Measurements from ENCODE around the gene DNAL1. TPM values are rescaled to one million over a fixed set of nuclear protein-coding genes. Genes with fewer than 3 reads are reported as not detected.

DNAL1 gene
- total RNA-seq, 1 donor from 2014 or later = 7.0 TPM

DNA sequence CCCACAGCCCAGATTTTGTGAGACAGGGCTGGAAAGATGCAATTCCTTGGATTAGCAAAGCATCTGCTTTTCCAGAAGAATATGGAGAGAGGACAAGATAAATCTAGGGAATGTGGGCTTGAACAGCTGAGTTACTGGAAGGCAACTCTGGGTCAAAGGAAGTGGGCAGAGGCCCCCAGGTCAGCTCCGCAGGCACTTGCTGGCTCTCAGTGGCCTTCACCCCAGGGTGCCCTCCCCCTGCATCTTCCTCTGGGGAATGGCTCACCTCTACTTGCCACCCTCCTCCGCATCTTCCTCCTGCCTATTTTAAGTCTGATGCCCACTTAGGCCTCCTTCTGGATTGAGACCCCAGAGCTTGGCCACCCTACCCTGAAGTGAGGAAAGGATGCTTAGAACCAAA is 79.9 kb downstream of the DNAL1 start:
- DNase-seq (ENCODE audit: low spot score) = no peak

DNA sequence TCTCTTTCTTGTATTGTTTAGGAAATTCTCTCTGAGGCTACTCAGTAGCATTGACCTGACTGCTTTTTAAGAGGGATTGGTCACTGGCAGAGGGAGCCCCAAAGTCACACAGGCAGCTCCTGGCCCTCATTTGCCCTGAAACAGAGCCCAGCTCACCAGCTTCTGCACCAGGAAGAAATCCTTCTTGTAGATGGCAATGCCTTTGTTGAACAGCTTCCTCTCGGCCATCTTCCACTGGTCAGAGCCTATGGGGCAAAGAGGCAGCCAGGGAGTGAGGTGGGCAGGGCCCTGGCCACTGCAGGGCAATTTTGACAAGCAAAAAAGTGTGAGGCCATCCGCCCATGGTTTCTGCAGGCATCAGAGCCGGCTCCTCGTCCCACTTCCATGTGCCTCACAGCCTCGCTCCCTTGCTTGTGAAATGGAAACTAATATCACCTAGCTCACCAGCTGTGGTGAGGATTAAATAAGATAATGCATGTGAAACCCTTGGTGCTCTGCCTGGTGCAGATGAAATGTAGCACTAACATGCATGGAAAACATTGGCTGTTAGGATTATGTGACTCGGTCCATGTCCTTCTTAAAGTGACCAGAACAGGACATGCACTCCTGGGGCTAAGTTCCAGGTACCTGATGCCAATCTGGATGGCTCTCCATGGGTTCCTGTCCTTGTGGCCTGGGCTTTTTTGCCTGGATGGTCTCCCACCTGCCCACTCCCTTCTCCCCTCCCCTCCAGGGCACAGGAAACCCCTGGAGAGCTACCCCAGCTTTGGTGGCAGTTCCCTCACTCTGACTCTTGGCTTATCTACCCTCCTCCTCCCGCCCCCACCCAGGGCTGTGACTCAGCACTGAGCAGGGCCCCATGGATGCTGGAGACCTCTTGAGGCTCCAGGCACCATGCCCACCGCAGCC is 80.6 kb downstream of the DNAL1 start:
- DNase-seq (ENCODE audit: low spot score) = no peak

DNA sequence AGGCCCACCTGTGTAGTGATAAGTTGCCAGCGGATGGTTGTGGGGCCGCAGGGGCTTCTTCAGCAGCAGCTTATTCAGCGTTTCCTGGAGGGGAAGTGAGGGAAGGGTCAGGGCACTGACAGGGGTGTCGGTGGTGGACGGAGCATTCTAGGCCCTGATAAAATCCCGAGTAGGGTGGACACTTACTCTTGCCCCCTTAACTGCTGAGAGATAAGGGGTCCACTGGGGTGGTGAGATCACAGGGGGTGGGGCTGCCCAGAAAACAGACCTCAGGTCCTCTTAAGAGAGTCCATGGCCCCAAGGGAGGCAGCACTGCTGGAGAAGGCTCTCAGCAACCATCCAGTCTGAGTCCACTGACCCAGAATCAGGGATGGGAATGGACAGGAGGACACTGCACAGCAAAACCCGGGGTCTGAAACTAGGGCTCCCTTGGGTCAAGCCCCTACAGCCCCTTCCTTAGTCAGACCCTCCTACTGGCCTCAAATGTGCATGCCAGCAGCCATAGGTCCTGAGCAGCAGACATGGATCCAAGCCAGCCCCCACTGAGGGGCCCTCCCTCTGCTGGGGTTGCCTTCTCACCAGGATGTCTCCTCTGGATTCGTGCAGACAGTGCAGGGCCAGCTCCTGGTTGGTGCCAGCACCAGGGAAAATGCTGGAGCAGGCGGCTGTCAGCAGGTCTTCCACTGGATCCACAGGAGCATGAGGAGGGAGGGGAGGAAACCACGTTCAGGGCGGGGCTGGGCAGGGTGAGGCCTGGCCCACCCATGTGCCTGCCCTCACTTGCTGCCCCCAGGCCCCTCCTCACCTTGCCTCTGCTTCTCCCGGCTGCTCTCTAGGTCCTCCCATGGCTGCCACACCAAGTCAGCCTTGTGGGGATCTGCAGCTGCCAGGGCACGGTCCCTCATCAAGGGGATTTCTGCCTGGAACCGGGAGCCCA is 81.5 kb downstream of the DNAL1 start:
- DNase-seq (ENCODE audit: low spot score) = peak; percentile 33

DNA sequence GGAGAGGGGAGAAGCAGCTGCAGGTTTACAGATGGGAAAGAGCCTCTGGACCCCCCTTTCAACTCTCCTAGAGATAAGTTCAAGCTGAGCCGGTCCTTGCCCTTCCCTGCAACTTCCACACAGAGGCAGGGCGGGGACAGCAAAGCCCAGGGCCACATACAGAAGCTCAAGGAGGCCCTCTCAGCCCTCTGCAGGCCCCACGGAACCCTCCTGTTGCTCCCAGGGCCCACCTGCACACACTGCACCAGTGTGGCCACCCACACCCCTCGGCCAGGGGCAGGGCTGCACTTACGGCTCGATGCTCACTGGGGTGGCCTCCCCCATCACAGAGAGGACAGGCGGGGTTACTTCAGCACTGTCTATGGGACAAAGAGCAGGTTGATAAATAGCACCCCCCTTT is 82.4 kb downstream of the DNAL1 start:
- no peak for DNase-seq (ENCODE audit: low spot score)

DNA sequence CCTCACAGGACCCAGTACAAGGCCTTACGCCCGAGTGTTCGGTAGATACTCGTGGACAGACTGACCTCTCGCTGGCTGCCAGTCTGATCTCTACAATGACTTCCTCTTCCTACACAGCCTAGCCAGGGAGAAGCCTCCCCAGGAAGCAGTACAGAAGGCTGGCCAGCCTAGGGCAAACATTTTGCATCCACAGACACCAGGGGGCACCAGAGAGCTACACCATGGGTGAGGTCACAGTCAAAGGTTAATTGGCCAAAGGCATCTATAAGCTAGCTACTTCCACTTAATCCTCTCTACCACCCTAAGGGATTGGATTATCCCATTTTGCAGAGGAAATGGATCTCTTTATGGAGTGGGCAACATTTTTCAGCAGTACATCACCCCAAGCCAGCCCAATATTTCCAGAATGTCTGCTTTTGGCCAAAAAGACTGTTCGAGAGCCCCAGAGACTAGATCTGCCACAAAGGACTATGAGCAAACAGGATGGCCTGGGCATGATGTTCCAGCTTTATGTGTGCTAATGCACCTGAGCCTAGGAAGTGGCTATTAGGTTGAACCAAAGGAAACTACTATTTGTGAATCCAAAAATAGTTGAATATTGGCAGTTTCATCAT is 84.0 kb downstream of the DNAL1 start:
- DNase-seq (ENCODE audit: low spot score) = peak; percentile 77

DNA sequence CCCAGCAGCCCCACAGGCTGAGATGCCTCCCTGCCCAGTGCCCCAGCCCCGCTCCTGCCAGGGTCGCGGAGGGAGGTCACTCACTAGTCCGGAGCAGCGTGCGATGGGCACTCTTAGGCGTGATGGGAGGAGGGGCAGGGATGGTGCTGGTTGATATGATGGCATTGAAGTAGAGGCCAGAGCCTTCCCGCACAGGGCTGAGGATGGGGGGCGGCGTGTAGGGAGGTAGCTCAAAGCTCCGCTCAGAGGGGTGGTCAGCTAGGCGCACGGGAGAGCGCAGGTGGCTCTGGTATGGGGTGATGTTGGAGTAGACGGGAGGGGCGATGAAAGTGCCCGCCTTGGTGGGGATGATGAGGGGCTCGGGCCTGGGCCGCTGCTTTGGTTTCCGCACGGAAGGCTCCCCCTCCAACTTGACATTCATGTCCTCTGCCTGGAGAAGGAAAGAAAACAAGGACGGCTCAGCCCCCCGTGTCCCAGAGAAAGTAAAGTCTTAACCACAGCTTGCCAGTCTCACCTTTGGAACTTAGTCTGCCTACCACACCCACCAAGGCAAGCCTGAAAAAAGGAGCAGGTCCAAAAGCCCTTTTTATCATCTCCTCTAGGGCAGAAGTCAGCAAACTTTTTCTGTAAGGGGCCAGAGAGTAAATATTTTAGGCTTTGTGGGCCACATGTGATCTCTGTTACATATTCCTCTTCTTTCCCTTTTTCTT is 84.9 kb downstream of the DNAL1 start:
- no peak for DNase-seq (ENCODE audit: low spot score)

DNA sequence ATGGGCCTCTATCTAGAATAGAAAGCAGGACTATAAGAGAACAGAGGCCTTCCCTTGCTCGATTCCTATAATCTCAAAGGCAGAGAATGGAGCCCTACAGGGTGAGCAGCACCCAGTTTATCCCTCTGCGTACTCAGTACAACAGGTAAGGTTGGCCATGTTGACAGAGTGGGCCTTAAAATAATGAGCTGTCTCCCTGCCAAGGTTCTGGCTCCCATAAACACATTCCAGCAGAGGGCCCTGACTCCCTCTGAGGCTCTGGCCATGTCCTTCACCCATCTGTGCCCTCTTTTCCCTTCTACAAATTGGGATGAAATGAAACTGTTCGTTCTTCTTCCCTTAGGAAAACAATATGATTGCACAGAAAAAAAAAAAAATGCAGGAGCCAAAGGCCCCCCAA is 86.3 kb downstream of the DNAL1 start:
- no peak for DNase-seq (ENCODE audit: low spot score)

DNA sequence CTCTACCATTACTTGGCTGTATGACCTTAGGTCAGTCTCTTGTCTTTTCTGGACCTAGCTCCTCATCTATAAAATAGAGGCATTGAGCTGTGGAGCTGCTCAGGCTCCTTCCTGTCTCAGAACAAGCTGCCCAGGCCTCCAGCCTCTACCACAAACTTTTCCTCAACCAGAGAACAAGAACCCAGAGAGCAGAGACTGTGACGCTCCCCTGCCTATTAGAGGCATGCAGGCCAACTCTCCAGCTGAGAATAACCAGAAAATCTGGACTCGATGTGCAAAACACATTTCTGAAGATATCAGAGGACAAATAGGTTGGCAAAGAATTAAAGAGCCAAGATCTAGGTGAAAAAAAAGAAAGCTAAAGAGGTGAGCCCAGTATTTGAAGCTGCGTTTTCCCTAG is 87.2 kb downstream of the DNAL1 start:
- no peak for DNase-seq (ENCODE audit: low spot score)

DNA sequence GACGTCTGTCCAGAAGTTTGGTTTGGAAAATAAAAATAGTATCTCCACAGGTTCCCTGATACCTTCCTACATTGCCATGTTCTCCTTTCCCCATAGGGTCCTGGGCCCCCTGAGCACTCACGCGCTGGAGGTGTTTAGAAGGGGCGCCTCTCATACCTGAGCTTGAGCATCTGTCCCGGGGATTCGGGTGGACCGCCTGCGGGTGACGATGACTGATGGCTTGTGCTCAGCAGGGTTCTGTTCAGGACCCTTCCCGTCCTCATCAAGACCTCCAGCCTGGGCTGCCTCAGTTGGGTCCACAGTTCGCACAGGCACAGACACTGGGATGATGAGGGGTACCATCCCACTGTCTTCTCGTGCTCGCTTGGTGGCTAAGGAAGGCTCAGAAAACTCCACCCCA is 92.1 kb downstream of the DNAL1 start:
- no peak for DNase-seq (ENCODE audit: low spot score)

DNA sequence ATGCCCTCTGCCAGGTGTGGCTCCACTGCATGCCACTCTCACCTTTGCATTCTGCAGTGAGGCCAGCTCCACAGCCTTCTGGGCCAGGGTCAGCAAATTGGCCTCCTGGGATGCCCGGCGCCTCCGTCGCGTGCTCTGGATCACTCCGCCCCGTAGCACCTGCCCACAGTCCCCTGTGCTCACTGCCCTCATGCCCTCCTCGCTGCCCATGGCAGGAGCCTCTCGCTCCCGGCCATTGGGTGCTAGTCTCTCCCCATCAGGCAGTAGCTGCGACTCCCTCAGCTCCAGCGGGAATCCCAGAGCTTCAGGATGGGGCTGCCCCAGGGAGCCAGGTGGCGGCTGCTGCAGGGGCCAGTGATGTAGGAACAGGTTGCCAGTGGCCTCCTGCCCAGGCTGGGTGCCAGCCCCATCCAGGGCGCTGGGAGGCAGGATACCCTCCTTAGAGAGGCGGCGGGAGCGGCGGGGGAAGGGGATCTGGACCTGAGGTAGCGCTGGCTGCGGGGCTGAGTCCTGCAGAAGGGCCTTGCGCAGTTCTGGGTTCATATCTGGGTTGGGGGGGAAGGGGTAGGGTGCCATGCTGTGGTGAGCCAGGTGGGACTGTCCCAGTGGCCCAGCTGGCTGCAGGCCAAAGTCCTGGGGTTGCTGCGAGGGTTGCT is 93.9 kb downstream of the DNAL1 start:
- no peak for DNase-seq (ENCODE audit: low spot score)

DNA sequence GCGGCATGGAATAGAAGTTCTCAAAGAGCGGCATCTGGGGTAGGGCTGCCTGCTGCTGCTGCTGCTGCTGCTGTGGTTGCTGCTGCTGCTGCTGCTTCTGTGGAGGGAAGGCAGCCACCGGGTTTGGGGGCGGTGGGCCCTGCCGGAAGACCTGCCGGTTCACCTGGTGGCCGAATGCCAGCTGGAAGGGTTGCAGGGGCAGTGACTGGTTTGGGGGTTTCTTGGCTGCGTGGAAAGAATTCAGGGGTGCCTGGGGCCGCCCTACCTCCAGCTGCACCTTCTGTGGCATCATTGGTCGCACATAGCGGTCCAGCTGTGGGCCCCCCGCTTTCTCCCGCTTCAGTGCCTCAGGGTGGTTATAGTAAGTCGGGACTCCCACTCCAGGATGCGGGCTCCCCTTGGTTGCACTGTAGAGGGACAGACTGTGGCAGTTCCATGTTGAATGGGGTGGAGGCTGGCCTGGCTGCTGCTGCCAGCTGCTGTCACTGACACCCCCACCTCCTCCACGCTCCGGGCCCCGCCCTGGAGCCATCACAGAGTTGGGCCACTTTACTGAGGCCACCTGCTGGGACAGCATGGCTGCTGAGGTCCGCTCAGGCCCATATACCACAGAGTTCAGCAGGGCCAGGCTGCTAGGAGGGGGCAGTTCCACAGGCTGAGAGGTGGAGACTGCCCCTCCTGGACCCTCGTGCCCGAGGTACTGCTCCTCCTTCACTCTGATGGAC is 94.5 kb downstream of the DNAL1 start:
- DNase-seq (ENCODE audit: low spot score) = no peak

DNA sequence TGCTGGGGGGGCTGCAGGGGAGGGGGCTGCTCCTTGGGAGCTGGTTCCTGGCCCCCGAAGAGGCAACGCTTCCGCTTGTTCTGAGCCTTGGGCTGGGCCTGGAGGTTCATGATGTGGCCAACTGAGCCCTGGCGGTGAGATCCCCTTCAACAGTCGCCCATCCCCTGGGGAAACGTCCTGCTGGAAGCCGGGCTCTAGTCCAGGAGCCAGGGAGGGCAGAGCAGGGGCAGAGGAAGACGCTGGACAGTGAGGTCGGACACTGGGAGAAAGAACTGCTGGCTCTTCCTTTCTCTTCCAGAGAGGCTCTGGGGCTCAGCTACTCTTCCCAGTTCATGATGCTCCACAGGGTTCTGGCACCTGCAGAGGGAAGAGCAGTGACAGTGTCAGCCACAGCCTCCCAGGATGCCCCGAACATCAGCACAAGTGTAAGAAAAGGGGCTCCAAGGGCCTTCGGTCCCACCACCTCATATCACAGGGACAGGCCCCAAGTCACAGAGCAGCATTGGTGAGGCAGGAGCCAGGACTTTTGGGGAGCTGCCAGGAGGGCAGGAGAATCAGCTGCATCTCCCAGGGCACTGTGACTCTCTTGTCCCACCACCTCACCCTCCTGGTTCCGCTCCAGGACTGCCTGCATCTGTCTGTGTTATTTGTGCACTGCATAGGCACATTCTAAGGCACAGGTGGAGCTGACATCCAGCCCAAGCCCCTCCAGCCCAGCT is 95.3 kb downstream of the DNAL1 start:
- no peak for DNase-seq (ENCODE audit: low spot score)

DNA sequence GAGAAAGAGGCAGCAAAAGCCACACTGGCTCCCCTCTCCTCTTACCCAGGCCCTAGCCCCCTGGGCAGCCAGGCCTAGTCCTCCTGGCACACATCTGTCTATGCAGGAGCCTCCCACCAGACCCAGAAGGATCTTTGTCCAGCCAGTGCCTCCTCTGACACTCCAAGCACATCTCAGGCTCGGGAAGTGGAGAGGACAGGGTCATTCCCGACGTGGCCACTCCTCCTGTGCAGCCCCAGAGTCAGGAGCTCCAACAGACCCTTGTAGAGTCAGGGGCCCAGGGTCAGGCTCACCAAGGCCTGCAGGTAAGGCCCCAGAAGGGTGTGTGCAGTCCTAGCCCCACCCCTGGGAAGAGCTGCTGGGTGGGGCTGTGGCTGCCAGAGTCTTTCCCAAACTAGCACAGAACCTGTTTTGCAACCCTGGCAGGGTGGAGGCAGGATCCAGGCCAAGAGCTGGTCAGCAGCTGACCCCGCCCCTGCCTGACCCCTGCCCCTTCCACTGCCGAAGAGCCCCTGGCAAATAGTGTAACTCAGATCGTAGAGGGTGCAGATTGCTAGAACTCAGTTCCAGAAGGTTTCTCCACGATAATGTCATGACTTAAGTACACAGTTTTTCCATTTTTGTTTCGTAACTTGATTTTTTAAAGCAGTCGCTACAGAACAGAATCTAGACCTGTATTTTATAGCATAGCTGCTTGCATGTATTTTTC is 96.0 kb downstream of the DNAL1 start:
- peak; percentile 64 for DNase-seq (ENCODE audit: low spot score)

DNA sequence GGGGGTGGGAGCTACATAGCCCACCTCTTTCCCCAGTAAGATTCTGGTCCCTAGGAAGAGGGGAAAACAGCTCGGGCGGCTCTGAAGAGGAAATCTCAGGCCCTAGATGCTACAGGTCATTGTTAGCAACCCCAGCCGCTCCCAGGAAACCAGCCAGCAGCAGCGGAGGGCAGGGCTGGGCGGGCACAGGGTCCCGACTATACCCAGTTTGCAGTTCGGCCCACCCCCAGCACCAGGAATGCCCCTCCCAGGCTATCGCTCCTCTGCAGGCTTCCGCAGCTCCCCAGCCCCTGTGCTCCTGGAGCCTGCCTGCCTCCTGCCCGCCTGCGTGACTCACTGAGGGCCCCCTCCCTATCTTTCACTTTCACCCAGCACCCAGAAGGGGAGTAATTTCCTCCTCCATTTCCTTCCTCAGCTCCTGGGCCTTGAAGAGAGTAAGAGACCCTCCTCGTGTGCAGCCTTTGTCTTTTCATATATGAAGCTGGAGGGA is 96.6 kb downstream of the DNAL1 start:
- peak; percentile 94 for DNase-seq (ENCODE audit: low spot score)

DNA sequence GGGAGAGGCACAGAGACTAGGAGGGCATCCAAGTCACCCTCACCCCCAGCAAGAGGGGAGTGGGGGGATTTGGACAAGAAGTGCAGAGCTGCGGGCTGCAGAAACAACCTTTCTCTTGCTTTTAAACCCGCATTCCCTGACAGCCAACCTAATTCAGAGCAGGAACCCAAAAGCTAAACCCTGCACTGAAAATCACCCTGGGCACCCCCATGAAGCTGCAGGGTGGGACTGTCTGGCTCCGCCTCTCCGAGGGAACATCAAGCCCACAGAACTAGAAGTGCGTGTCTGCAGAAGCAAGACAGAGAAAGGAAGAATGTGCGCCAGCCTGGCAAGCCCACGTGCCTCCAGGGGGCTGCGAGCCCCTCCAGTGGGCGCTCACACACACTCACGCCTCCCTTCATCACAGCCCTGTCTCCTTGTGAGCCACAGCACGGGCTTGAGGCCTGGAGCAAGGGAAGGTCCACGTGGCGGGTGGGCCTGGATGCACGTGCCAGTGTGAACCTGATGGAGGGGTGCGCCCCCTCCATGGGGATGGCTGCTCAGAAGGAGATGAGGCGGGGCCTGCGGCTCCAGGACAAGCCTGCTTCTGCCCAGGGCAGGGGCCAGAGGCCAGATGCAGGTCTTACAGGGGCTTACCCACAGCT is 97.2 kb downstream of the DNAL1 start:
- peak; percentile 76 for DNase-seq (ENCODE audit: low spot score)

DNA sequence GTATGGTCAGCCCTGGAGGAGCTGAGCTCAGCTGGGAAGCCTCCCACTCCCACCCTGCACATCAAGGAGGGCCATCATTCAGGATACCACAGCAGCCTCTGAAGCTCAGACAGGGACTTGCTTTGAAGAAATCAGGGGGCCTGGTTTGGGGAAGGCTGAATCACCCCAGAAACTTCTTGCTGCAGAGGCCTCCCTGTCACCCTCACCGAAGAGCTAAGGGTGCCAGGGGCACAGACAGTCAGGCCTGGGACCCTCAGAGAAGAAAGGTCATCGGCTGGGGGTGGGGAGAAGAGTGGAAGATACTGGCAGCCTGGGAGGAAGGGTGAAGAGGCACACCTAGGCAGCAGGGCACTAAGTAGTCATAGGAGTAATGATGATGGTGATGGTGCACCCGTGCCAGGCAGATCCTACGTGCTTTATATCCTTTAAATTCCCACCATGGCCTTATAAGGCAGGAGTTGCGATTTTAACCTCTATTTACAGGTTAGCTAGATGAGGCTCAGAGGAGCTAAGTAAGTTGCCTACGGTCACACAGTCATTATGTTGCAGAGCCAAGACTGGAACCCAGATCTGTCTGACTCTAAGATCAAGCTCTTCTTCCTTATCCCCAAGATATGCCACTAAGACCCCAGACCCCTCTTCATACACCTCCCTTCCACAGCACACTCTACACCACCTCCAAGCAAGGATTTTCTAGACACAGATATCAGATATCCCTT is 97.9 kb downstream of the DNAL1 start:
- no peak for DNase-seq (ENCODE audit: low spot score)

DNA sequence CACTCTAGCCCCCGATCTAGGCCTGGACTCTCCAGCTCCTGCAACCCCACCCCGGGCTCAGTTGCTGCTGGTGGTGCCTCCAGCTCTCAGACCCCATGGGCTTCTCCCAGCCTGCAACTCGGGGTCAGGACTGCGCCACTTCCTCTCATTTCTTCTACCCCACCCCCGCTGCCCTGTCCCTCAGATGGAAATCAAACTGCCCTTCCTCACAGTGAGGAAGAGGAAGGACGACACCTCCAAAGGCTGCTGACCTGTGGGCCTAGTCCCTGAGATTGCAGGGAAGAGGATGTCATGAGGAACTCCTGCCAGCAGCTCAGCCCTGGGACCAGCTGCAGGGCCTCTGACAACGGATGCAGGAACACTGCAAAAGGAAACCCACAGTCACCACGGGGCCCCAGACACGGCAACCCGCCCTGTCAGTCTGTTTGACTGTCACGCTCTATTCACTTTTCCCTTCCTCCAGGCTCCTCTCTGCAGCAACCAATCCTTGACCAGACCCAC is 98.7 kb downstream of the DNAL1 start:
- peak; percentile 60 for DNase-seq (ENCODE audit: low spot score)
